SK-N-SH (cell line): Measurements from ENCODE around the gene SLC9C1.

Experiments
- EP300 ChIP-seq, 2 experiments: IDR thresholded peaks; 2 replicates each; pipeline versions ENCODE4 v1.4.0 to v1.6.1; 2012; ENCODE audit warnings: borderline replicate concordance in 1 of 2, low read depth in 1 of 2, low read length in 1 of 2
- EZH2phosphoT487 ChIP-seq: fragments of 200-600 bp; sonication (generic); IDR thresholded peaks from 2 replicates; pipeline ENCODE4 v1.6.1; 2017; ENCODE audit warnings: low read depth, mixed run types, mild to moderate bottlenecking, antibody characterized with exemption, moderate library complexity, borderline replicate concordance
- FOXM1 ChIP-seq: IDR thresholded peaks from 2 replicates; pipeline ENCODE4 v1.4.0; 2012; ENCODE audit warnings: low read depth, mild to moderate bottlenecking
- MAX ChIP-seq: IDR thresholded peaks from 2 replicates; pipeline ENCODE4 v1.4.0; 2012; ENCODE audit warnings: low read depth
- NFIC ChIP-seq: IDR thresholded peaks from 2 replicates; pipeline ENCODE4 v1.4.0; 2012; ENCODE audit warnings: borderline replicate concordance
- PBX3 ChIP-seq: IDR thresholded peaks from 2 replicates; pipeline ENCODE4; 2012
- POLR2AphosphoS5 ChIP-seq: IDR thresholded peaks from 2 replicates; pipeline ENCODE4 v1.6.1; 2012; ENCODE audit warnings: low read depth, low read length
- RAD21 ChIP-seq: IDR thresholded peaks from 2 replicates; pipeline ENCODE4 v1.6.1; 2012; ENCODE audit warnings: mild to moderate bottlenecking, low read length
- REST ChIP-seq: IDR thresholded peaks from 2 replicates; pipeline ENCODE4 v1.6.1; 2012; ENCODE audit warnings: mild to moderate bottlenecking, low read depth, low read length, moderate library complexity
- RFX5 ChIP-seq: IDR thresholded peaks from 2 replicates; pipeline ENCODE4 v1.6.1; 2012; ENCODE audit warnings: mild to moderate bottlenecking, improper control_type of control experiment, low read length
- SMC3 ChIP-seq: IDR thresholded peaks from 2 replicates; pipeline ENCODE4 v1.6.1; 2012; ENCODE audit warnings: low read depth, low read length, improper control_type of control experiment
- TCF12 ChIP-seq: IDR thresholded peaks from 2 replicates; pipeline ENCODE4 v1.4.0; 2012
- USF2 ChIP-seq: fragments of 150-350 bp; IDR thresholded peaks from 2 replicates; pipeline ENCODE4 v1.6.1; 2017; ENCODE audit warnings: antibody characterized with exemption, low read length, low read depth, borderline replicate concordance
- TF ChIP-seq, protein P1 (sequence below): fragments of 200-600 bp; sonication (generic); IDR thresholded peaks from 2 replicates; pipeline ENCODE4 v1.6.1; 2017; ENCODE audit warnings: antibody characterized with exemption, mild to moderate bottlenecking, moderate library complexity

DNA sequence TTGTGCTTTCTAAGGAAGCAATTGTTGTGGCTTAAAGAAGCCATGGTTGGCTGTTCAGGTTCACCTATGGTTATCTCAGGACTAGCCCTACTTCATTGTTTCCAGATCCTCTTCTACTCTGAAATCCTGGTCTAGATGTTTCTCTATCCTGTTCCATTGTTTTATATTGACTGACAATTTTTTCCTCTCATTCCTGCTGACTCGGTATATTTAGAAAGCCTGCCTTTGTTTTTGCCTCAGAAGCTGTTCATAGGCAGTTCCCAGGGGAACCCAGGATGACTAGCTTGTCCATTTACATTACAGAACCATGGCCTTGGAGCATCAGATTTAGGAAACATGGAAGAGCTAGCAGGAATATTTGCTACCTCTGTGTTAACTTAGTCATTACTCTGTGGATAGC is 64.0 kb downstream of the SLC9C1 start:
- TF ChIP-seq SMC3 (no peak), MAX (no peak), PBX3 (no peak), FOXM1 (no peak), RAD21 (no peak), NFIC (no peak), REST (no peak), EZH2phosphoT487 (no peak), TCF12 (no peak), POLR2AphosphoS5 (no peak), RFX5 (no peak), EP300 (IDR thresholded peaks at IDR 0.05; ENCODE audit: borderline replicate concordance in 1 of 2, low read depth in 1 of 2, low read length in 1 of 2) (no peak), USF2 (no peak)
- TF ChIP-seq, protein P1, sequence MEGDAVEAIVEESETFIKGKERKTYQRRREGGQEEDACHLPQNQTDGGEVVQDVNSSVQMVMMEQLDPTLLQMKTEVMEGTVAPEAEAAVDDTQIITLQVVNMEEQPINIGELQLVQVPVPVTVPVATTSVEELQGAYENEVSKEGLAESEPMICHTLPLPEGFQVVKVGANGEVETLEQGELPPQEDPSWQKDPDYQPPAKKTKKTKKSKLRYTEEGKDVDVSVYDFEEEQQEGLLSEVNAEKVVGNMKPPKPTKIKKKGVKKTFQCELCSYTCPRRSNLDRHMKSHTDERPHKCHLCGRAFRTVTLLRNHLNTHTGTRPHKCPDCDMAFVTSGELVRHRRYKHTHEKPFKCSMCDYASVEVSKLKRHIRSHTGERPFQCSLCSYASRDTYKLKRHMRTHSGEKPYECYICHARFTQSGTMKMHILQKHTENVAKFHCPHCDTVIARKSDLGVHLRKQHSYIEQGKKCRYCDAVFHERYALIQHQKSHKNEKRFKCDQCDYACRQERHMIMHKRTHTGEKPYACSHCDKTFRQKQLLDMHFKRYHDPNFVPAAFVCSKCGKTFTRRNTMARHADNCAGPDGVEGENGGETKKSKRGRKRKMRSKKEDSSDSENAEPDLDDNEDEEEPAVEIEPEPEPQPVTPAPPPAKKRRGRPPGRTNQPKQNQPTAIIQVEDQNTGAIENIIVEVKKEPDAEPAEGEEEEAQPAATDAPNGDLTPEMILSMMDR: no peak
